GM12878 (cell line): Measurements from ENCODE around the gene S100B. TPM values are rescaled to one million over a fixed set of nuclear protein-coding genes. Genes with fewer than 3 reads are reported as not detected.

ENCODE experiments used
- ATAC-seq: fragments of 200-7000 bp; cut with Tn5 transposase; 3 replicates; pipeline ENCODE4 v1.9.1; 2020; ENCODE audit warnings: mild to moderate bottlenecking, moderate library complexity
- BruUV-seq: library from RNA; stranded (reverse); fragments of 400-500 nt; replicated peaks from 2 replicates; lab custom pipeline; 2021; lab: Mats Ljungman, UMichigan
- CTCF ChIA-PET: fragments of 300-600 bp; sonication (Branson Sonifier 250); formaldehyde crosslinking; extraction: SDS; loops from one replicate; lab custom pipeline; 2021; ENCODE audit warnings: inconsistent platforms; lab: Yijun Ruan, JAX
- POLR2A ChIA-PET: fragments of 350-600 bp; formaldehyde crosslinking; extraction: SDS; loops from one replicate; lab custom pipeline; 2021; ENCODE audit warnings: inconsistent platforms; lab: Charles Lee
- RAD21 ChIA-PET: fragments of 300-600 bp; sonication (Branson Sonifier 250); formaldehyde crosslinking; loops from one replicate; lab custom pipeline; 2023; ENCODE audit warnings: antibody characterized with exemption; ENCODE audit not compliant: unreplicated experiment; lab: Charles Lee
- SMC1A ChIA-PET: fragments of 300-600 bp; sonication (Branson Sonifier 250); formaldehyde crosslinking; loops from one replicate; lab custom pipeline; 2023; ENCODE audit not compliant: unreplicated experiment, uncharacterized antibody; lab: Charles Lee
- DNase-seq: peaks from one replicate; pipeline ENCODE4 v3.0.0-alpha.2; 2011; ENCODE audit warnings: low read depth, low spot score
- FAIRE-seq: peaks from 3 replicates; lab custom pipeline; 2011; peaks lifted over from hg19 to GRCh38; lab: Jason Lieb, UNC
- H2AFZ ChIP-seq: 2 replicates; pipeline ENCODE4 v1.6.0; 2011; ENCODE audit warnings: low read depth, low read length, control low read depth; ENCODE audit not compliant: control insufficient read depth
- H3K27ac ChIP-seq: 2 replicates; pipeline ENCODE4 v1.5.1; 2011; ENCODE audit warnings: control low read depth; ENCODE audit not compliant: control insufficient read depth, insufficient read depth
- H3K27me3 ChIP-seq, 2 experiments: replicated peaks in 1 of 2; 2 replicates each; pipeline versions ENCODE4 v1.6.0 to v1.6.1; 2011; ENCODE audit warnings: low read length in 1 of 2; ENCODE audit not compliant: control insufficient read depth in 2 of 2, insufficient read depth in 2 of 2
- H3K36me3 ChIP-seq, 2 experiments: 2 replicates each; pipeline ENCODE4 v1.5.1; 2011; ENCODE audit warnings: low read length in 1 of 2; ENCODE audit not compliant: control insufficient read depth in 2 of 2, insufficient read depth in 2 of 2
- H3K4me1 ChIP-seq: 2 replicates; pipeline ENCODE4 v1.6.1; 2011; ENCODE audit warnings: mild to moderate bottlenecking, low read length, moderate library complexity, mixed read lengths; ENCODE audit not compliant: control insufficient read depth, insufficient read depth
- H3K4me2 ChIP-seq: 2 replicates; pipeline ENCODE4 v1.6.0; 2011; ENCODE audit warnings: control low read depth; ENCODE audit not compliant: control insufficient read depth, insufficient read depth
- H3K4me3 ChIP-seq: fragments of 200-600 bp; sonication (generic); 2 replicates; pipeline ENCODE4 v1.5.1; 2016
- H3K79me2 ChIP-seq: 2 replicates; pipeline ENCODE4 v1.6.0; 2011; ENCODE audit warnings: low read length; ENCODE audit not compliant: control insufficient read depth, insufficient read depth
- H3K9ac ChIP-seq: 2 replicates; pipeline ENCODE4 v1.8.0; 2011; ENCODE audit warnings: low read length, control low read depth, mixed read lengths; ENCODE audit not compliant: control insufficient read depth, insufficient read depth
- H3K9me3 ChIP-seq: replicated peaks from 3 replicates; pipeline ENCODE4 v1.5.1; 2011; ENCODE audit warnings: mild to moderate bottlenecking, low read length; ENCODE audit not compliant: control insufficient read depth, insufficient read depth
- H4K20me1 ChIP-seq: 2 replicates; pipeline ENCODE4 v1.6.0; 2011; ENCODE audit not compliant: control insufficient read depth, insufficient read depth
- ASH2L ChIP-seq: fragments of 300-600, 200-600 bp; sonication (generic); IDR thresholded peaks from 2 replicates; pipeline ENCODE4 v1.6.1; 2017; ENCODE audit warnings: low read depth, mild to moderate bottlenecking, borderline replicate concordance
- CBX5 ChIP-seq: sonication (generic); IDR thresholded peaks from 2 replicates; pipeline ENCODE4 v1.6.1; 2016; ENCODE audit warnings: low read depth, moderate library complexity, mild to moderate bottlenecking, inconsistent platforms
- FOXK2 ChIP-seq: fragments of 450-650 bp; IDR thresholded peaks from 2 replicates; pipeline ENCODE4 v1.6.1; 2017; ENCODE audit warnings: mild to moderate bottlenecking, moderate library complexity
- RAD51 ChIP-seq: fragments of 450-650 bp; IDR thresholded peaks from 2 replicates; pipeline ENCODE4 v1.6.1; 2016; ENCODE audit warnings: moderate library complexity, mild to moderate bottlenecking, inconsistent platforms
- SP1 ChIP-seq: IDR thresholded peaks from one replicate; pipeline ENCODE4 v1.6.1; 2011; ENCODE audit warnings: low read depth, low read length
- ZNF217 ChIP-seq: fragments of 450-650 bp; IDR thresholded peaks from 2 replicates; pipeline ENCODE4 v1.6.1; 2017; ENCODE audit warnings: antibody characterized with exemption, mild to moderate bottlenecking
- ZSCAN29 ChIP-seq: fragments of 450-650 bp; IDR thresholded peaks from 2 replicates; pipeline ENCODE4 v1.6.1; 2017; ENCODE audit warnings: mild to moderate bottlenecking, moderate library complexity
- WGBS: methylation state at CpG from one replicate; pipeline ENCODE4 v1.1.6; 2016; ENCODE audit warnings: low lambda C conversion rate; ENCODE audit not compliant: insufficient replicate concordance, insufficient coverage; ENCODE audit errors: missing lambda C conversion rate; 5-methylcytosine and 5-hydroxymethylcytosine counted together
- in situ Hi-C: fragments of 300-500 bp; cut with MboI; formaldehyde crosslinking; loops from 9 replicates; pipeline ENCODE4 v1.14.3; 2018; ENCODE audit warnings: mixed read lengths
- intact Hi-C: fragments of 100-400 bp; cut with micrococcal nuclease; formaldehyde crosslinking; loops from one replicate; pipeline ENCODE4 v1.14.2; 2022; ENCODE audit not compliant: unreplicated experiment
- polyA plus RNA-seq, 11 experiments: library from polyadenylated mRNA; depleted of rRNA in 4 of 11; unstranded in 6 of 11; stranded (reverse) in 5 of 11; fragments of >200 nt; fragmentation: Nextera tagmentation in 4 of 11; fragmentation: Illumina TruSeq in 1 of 11; extraction: Ambion mirVana in 4 of 11; extraction: Trizol in 1 of 11; gene quantifications; 1 replicate in 1 of 11; 2 replicates in 10 of 11; pipeline versions ENCODE4 v1.2.1 to v1.2.3, GENCODE V29; 2011 to 2016; ENCODE audit warnings: inconsistent platforms in 2 of 11, missing spikeins in 2 of 11, low read depth in 1 of 11
- total RNA-seq, 4 experiments: library from RNA; depleted of rRNA in 3 of 4; stranded (reverse); fragments of >200 nt in 3 of 4; fragmentation: Illumina TruSeq in 1 of 4; extraction: Trizol in 1 of 4; gene quantifications; 2 replicates each; pipeline versions ENCODE4 v1.2.1 to v1.2.3, GENCODE V29; 2013 to 2021
- TF ChIP-seq, protein P1 (sequence below): IDR thresholded peaks from 2 replicates; pipeline ENCODE4 v1.6.1; 2012; ENCODE audit warnings: low read depth, low read length, improper control_type of control experiment
- TF ChIP-seq, protein P2 (sequence below): fragments of 450-650 bp; IDR thresholded peaks from 2 replicates; pipeline ENCODE4 v1.6.1; 2017; ENCODE audit warnings: mild to moderate bottlenecking
- TF ChIP-seq, protein P3 (sequence below): fragments of 450-650 bp; IDR thresholded peaks from 2 replicates; pipeline ENCODE4 v1.6.1; 2017; ENCODE audit warnings: mild to moderate bottlenecking, low read depth, inconsistent platforms; ENCODE audit not compliant: poor library complexity, severe bottlenecking
- TF ChIP-seq, protein P4 (sequence below): fragments of 450-650 bp; IDR thresholded peaks from 2 replicates; pipeline ENCODE4 v1.6.1; 2016; ENCODE audit warnings: mild to moderate bottlenecking

Gene S100B
- total and polyA plus RNA-seq, 10 of the 15 experiments (the other 5 are each of a cell fraction or from before 2014, with no cell fraction given): 0.11 to 0.22 TPM; not detected in 8

DNA sequence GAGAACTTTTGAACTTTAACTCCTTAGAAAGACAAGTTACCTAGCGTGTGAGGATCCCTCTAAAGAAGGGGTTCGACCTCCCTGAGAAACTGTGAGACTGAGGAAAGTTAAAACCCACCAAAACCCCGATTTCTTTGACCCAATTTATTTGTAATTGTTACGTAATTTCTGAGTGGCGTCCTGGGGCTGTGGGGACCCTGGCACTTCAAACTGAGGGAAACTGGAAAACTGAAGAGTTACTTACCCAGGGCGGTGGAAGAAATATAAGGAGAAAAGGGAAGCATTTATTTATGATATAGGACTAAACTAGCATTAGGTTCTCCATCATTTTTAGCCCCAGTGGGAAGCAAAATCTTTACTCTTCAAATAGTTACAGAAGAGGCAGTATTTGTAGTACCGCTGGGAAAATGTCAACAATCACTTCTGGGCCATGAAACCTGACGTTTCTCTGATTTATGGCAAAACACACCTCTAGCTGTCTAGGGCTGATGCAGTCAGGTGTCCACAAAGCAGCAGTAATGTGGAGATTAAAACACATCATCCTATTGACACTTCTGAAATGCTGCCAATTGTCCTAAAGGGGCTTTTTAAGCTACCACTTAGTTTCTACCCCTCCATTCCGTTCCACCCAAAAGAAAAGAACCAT is 430 bp downstream of the S100B start:
- BruUV-seq: no TSS peak
- in situ Hi-C loops (no loop called here), intact Hi-C loops (no loop called here)
- ChIA-PET CTCF (no interaction called here), RAD21 (no interaction called here), SMC1A (interaction anchor here (1.4 kb wide), 1 partner anchor 16 kb away, joined by 3 read pairs; no protein-coding TSS in a partner anchor), POLR2A (no interaction called here)
- no peak overlapping the region for H3K4me2 ChIP-seq
- no peak overlapping the region for H3K4me3 ChIP-seq
- FAIRE-seq (no peak), ATAC-seq (no peak), DNase-seq (no peak)
- H3K36me3 ChIP-seq: no peaks in the 10 kb centered on the region
- peaks cover 36% of the 10 kb centered on the region for H3K4me1 ChIP-seq
- 50% methylated on average over 9 of the region's 9 CpGs for WGBS
- no peaks in the 10 kb centered on the region for H3K79me2 ChIP-seq
- H2AFZ ChIP-seq: no peak overlapping the region
- TF ChIP-seq, protein P1, sequence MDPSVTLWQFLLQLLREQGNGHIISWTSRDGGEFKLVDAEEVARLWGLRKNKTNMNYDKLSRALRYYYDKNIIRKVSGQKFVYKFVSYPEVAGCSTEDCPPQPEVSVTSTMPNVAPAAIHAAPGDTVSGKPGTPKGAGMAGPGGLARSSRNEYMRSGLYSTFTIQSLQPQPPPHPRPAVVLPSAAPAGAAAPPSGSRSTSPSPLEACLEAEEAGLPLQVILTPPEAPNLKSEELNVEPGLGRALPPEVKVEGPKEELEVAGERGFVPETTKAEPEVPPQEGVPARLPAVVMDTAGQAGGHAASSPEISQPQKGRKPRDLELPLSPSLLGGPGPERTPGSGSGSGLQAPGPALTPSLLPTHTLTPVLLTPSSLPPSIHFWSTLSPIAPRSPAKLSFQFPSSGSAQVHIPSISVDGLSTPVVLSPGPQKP: no peak
- TF ChIP-seq, protein P2, sequence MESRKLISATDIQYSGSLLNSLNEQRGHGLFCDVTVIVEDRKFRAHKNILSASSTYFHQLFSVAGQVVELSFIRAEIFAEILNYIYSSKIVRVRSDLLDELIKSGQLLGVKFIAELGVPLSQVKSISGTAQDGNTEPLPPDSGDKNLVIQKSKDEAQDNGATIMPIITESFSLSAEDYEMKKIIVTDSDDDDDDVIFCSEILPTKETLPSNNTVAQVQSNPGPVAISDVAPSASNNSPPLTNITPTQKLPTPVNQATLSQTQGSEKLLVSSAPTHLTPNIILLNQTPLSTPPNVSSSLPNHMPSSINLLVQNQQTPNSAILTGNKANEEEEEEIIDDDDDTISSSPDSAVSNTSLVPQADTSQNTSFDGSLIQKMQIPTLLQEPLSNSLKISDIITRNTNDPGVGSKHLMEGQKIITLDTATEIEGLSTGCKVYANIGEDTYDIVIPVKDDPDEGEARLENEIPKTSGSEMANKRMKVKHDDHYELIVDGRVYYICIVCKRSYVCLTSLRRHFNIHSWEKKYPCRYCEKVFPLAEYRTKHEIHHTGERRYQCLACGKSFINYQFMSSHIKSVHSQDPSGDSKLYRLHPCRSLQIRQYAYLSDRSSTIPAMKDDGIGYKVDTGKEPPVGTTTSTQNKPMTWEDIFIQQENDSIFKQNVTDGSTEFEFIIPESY: no peak
- TF ChIP-seq, protein P3, sequence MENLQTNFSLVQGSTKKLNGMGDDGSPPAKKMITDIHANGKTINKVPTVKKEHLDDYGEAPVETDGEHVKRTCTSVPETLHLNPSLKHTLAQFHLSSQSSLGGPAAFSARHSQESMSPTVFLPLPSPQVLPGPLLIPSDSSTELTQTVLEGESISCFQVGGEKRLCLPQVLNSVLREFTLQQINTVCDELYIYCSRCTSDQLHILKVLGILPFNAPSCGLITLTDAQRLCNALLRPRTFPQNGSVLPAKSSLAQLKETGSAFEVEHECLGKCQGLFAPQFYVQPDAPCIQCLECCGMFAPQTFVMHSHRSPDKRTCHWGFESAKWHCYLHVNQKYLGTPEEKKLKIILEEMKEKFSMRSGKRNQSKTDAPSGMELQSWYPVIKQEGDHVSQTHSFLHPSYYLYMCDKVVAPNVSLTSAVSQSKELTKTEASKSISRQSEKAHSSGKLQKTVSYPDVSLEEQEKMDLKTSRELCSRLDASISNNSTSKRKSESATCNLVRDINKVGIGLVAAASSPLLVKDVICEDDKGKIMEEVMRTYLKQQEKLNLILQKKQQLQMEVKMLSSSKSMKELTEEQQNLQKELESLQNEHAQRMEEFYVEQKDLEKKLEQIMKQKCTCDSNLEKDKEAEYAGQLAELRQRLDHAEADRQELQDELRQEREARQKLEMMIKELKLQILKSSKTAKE: no peak
- TF ChIP-seq ZSCAN29: no peak
- no peak for TF ChIP-seq RAD51
- TF ChIP-seq, protein P4, sequence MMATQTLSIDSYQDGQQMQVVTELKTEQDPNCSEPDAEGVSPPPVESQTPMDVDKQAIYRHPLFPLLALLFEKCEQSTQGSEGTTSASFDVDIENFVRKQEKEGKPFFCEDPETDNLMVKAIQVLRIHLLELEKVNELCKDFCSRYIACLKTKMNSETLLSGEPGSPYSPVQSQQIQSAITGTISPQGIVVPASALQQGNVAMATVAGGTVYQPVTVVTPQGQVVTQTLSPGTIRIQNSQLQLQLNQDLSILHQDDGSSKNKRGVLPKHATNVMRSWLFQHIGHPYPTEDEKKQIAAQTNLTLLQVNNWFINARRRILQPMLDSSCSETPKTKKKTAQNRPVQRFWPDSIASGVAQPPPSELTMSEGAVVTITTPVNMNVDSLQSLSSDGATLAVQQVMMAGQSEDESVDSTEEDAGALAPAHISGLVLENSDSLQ: no peak
- TF ChIP-seq ZNF217: no peak
- TF ChIP-seq FOXK2: no peak
- TF ChIP-seq ASH2L: no peak
- TF ChIP-seq CBX5: no peak
- no peak for TF ChIP-seq SP1
- H3K27ac ChIP-seq: no peak overlapping the region
- H3K27me3 ChIP-seq: no peaks in the 10 kb centered on the region
- H4K20me1 ChIP-seq: no peaks in the 10 kb centered on the region
- no peaks in the 10 kb centered on the region for H3K9me3 ChIP-seq
- H3K9ac ChIP-seq: no peak overlapping the region
